ENCODE data around the gene UGP2.
"Not testable (repeated sequence)": the region's sequence is repeated elsewhere in the genome, so short reads cannot be mapped to it uniquely, and the experiment has no call there.

The UGP2 gene

GRCh38 chr2:63899639-63900038 is 57.9 kb downstream of the UGP2 start:
- no peak for TF ChIP-seq CTCF (IDR thresholded peaks at IDR 0.05; ENCODE audit: extremely low read depth, missing control alignments)
- no peak for DNase-seq (ENCODE audit: low spot score)

- no peak for TF ChIP-seq CTCF (IDR thresholded peaks at IDR 0.05; ENCODE audit: extremely low read depth, missing control alignments)
- DNase-seq (ENCODE audit: low spot score) = no peak
Measured at GRCh38 chr2:63902149-63902548, 60.5 kb downstream of the UGP2 start.

- peak; percentile 25 for DNase-seq (ENCODE audit: low spot score)
- TF ChIP-seq CTCF (IDR thresholded peaks at IDR 0.05; ENCODE audit: extremely low read depth, missing control alignments) = no peak
Measured at GRCh38 chr2:63903003-63903402, 61.3 kb downstream of the UGP2 start.

GRCh38 chr2:63914311-63914710 is 72.6 kb downstream of the UGP2 start:
- no peak for TF ChIP-seq CTCF (IDR thresholded peaks at IDR 0.05; ENCODE audit: extremely low read depth, missing control alignments)
- DNase-seq (ENCODE audit: low spot score) = no peak

GRCh38 chr2:63926815-63927214 is 85.1 kb downstream of the UGP2 start:
- no peak for DNase-seq (ENCODE audit: low spot score)
- TF ChIP-seq CTCF (IDR thresholded peaks at IDR 0.05; ENCODE audit: extremely low read depth, missing control alignments) = no peak

GRCh38 chr2:63932104-63932503 is 90.4 kb downstream of the UGP2 start:
- DNase-seq (ENCODE audit: low spot score) = not testable (repeated sequence)

Measured in GM20000 (cell line).